ENCODE data around the gene MADD. TPM values are rescaled to one million over a fixed set of nuclear protein-coding genes. Genes with fewer than 3 reads are reported as not detected.

Gene MADD
- 15.7 to 21.2 TPM (median 20.2 TPM) in 5 replicates for total RNA-seq (2022; extraction: Qiagen RNA extraction)

GRCh38 chr11:47269829-47270305, at the start of gene MADD:
Gene MADD, plus strand, starts transcription at chr11:47270133.

GRCh38 chr11:47248664-47249377, 21.1 kb upstream of the MADD start, which contains the start of gene ACP2:
Gene ACP2, minus strand, starts transcription at chr11:47248814. Its CDS starts 25 bp downstream, at chr11:47248789.

GRCh38 chr11:47257517-47258316, 12.2 kb upstream of the MADD start, which contains the start of gene NR1H3:
Gene NR1H3, plus strand, starts transcription at chr11:47257996. Its CDS starts 1,221 bp downstream, at chr11:47259217.

GRCh38 chr11:47352556-47352955, 82.6 kb downstream of the MADD start, which contains the start of gene MYBPC3:
Gene MYBPC3, minus strand, starts transcription at chr11:47352702. Its CDS starts 55 bp downstream, at chr11:47352647.

GRCh38 chr11:47378010-47378835, 108.3 kb downstream of the MADD start, which contains the start of gene SPI1:
Gene SPI1, minus strand, starts transcription at chr11:47378547. Its CDS starts 194 bp downstream, at chr11:47378353.

Other genes starting within 250 kb of the MADD start
- gene ARFGAP2, start 93.3 kb upstream of the MADD start, total RNA-seq (2022; extraction: Qiagen RNA extraction): 26.4 to 29.9 TPM (median 27.8 TPM) in 5 replicates
- 20.9 to 27.3 TPM (median 24.2 TPM) in 5 replicates for gene PACSIN3, start 83.7 kb upstream of the MADD start, total RNA-seq (2022; extraction: Qiagen RNA extraction)
- gene DDB2, start 55.2 kb upstream of the MADD start, total RNA-seq (2022; extraction: Qiagen RNA extraction): 69.1 to 82.1 TPM (median 75.9 TPM) in 5 replicates
- 20.9 to 25.0 TPM (median 22.3 TPM) in 5 replicates for gene ACP2, start 21.3 kb upstream of the MADD start, total RNA-seq (2022; extraction: Qiagen RNA extraction)
- 9.0 to 11.8 TPM (median 9.6 TPM) in 5 replicates for gene NR1H3, start 12.1 kb upstream of the MADD start, total RNA-seq (2022; extraction: Qiagen RNA extraction)
- 0.05 to 0.08 TPM (median 0.07 TPM) in 5 replicates for gene MYBPC3, start 82.6 kb downstream of the MADD start, total RNA-seq (2022; extraction: Qiagen RNA extraction)
- gene SPI1, start 108.4 kb downstream of the MADD start, total RNA-seq (2022; extraction: Qiagen RNA extraction): 0.19 to 0.21 TPM in 2 of 5 replicates, not detected in the others
- 39.8 to 57.0 TPM (median 45.8 TPM) in 5 replicates for gene SLC39A13, start 138.5 kb downstream of the MADD start, total RNA-seq (2022; extraction: Qiagen RNA extraction)
- 178 to 243 TPM (median 193 TPM) in 5 replicates for gene PSMC3, start 156.3 kb downstream of the MADD start, total RNA-seq (2022; extraction: Qiagen RNA extraction)
- 0.15 to 0.32 TPM in 2 of 5 replicates, not detected in the others for gene RAPSN, start 179.0 kb downstream of the MADD start, total RNA-seq (2022; extraction: Qiagen RNA extraction)

All from A549 treated with dexamethasone at 1 μM for 4 hours (cell line).